ENCODE data around the gene FGF11. TPM values are rescaled to one million over a fixed set of nuclear protein-coding genes. Genes with fewer than 3 reads are reported as not detected.

The FGF11 gene
- total and polyA plus RNA-seq, 12 donors: 10.2 to 76.7 (median 22.2) TPM

GRCh38 chr17:7490144-7490543 lies 50.8 kb downstream of the FGF11 start:
- H3K4me3 ChIP-seq: no peak overlapping the region
- no peak overlapping the region for H3K27ac ChIP-seq
- no peak for DNase-seq
- peaks cover 33 to 52% of the 10 kb centered on the region in 2 donors for H3K4me1 ChIP-seq (replicated peaks in 1 of 2)
- H3K9me3 ChIP-seq (replicated peaks in 1 of 3): no peaks in the 10 kb centered on the region
- no peaks in the 10 kb centered on the region for H3K36me3 ChIP-seq (replicated peaks in 1 of 2)
- WGBS, 4 donors: 69 to 72% (median 71%) methylated on average over 8 of the region's 8 CpGs
- TF ChIP-seq POLR2A (IDR thresholded peaks at IDR 0.05): no peak
- no peak for TF ChIP-seq CTCF (IDR thresholded peaks at IDR 0.05)
- intact Hi-C loops (cut with DNase I): no loop called here
- H3K27me3 ChIP-seq: no peaks in the 10 kb centered on the region

GRCh38 chr17:7491583-7491982 lies 52.3 kb downstream of the FGF11 start:
- Histone ChIP-seq H3K36me3 (replicated peaks in 1 of 2) (peaks cover 0 to 9% of the 10 kb centered on the region in 2 donors), H3K27ac (no peak overlapping the region), H3K4me3 (no peak overlapping the region), H3K9me3 (replicated peaks in 1 of 3) (no peaks in the 10 kb centered on the region), H3K4me1 (replicated peaks in 1 of 2) (peaks cover 19 to 38% of the 10 kb centered on the region in 2 donors), H3K27me3 (no peaks in the 10 kb centered on the region)
- TF ChIP-seq CTCF (IDR thresholded peaks at IDR 0.05): no peak
- no peak for TF ChIP-seq POLR2A (IDR thresholded peaks at IDR 0.05)
- intact Hi-C loops (cut with DNase I): no loop called here
- no peak for DNase-seq
- WGBS, 4 donors: 90 to 100% (median 92%) methylated on average over 1 of the region's 1 CpG

GRCh38 chr17:7493941-7494340 lies 54.6 kb downstream of the FGF11 start:
- Histone ChIP-seq H3K27ac (no peak overlapping the region), H3K4me1 (replicated peaks in 1 of 2) (peaks cover 4 to 20% of the 10 kb centered on the region in 2 donors), H3K36me3 (replicated peaks in 1 of 2) (peaks cover 0 to 33% of the 10 kb centered on the region in 2 donors), H3K27me3 (no peaks in the 10 kb centered on the region), H3K9me3 (replicated peaks in 1 of 3) (no peaks in the 10 kb centered on the region), H3K4me3 (no peak overlapping the region)
- DNase-seq: no peak
- WGBS, 4 donors: 83 to 97% (median 91%) methylated on average over 3 of the region's 3 CpGs
- TF ChIP-seq CTCF (IDR thresholded peaks at IDR 0.05) (no peak), POLR2A (IDR thresholded peaks at IDR 0.05) (no peak)
- intact Hi-C loops (cut with DNase I): no loop called here

Other genes starting within 250 kb of the FGF11 start
Only the 30 nearest of the 40 such genes appear.
- 100 to 1,000 TPM in 5 of 9 donors, 10 to 100 TPM in 4; 30.3 to 144 (median 125) TPM for gene CTDNEP1, start 187.8 kb upstream of the FGF11 start, total RNA-seq
- gene CTDNEP1, start 187.8 kb upstream of the FGF11 start, polyA plus RNA-seq: 100 to 1,000 TPM in 1 of 3 donors, 10 to 100 TPM in 2; 67.9 to 177 (median 84.4) TPM
- 10 to 100 TPM; 28.0 to 82.7 (median 58.8) TPM for gene ELP5, start 187.3 kb upstream of the FGF11 start, total RNA-seq
- 10 to 100 TPM; 39.0 to 96.5 (median 77.4) TPM for gene ELP5, start 187.3 kb upstream of the FGF11 start, polyA plus RNA-seq
- gene CLDN7, start 177.0 kb upstream of the FGF11 start, total RNA-seq: 10 to 100 TPM in 4 of 9 donors, 1 to 10 TPM in 5; 2.0 to 35.6 (median 7.0) TPM
- 1 to 10 TPM; 1.6 to 9.7 (median 5.3) TPM for gene CLDN7, start 177.0 kb upstream of the FGF11 start, polyA plus RNA-seq
- 10 to 100 TPM in 4 of 9 donors, 1 to 10 TPM in 5; 1.8 to 30.0 (median 7.8) TPM for gene SLC2A4, start 157.8 kb upstream of the FGF11 start, total RNA-seq
- gene SLC2A4, start 157.8 kb upstream of the FGF11 start, polyA plus RNA-seq: 10 to 100 TPM in 1 of 3 donors, 1 to 10 TPM in 1, under 1 TPM in 1; 0.75 to 12.7 (median 5.6) TPM
- under 1 TPM in 4 of 9 donors, not detected in 5; 0.06 to 0.28 (median 0.09) TPM for gene YBX2, start 144.9 kb upstream of the FGF11 start, total RNA-seq
- gene YBX2, start 144.9 kb upstream of the FGF11 start, polyA plus RNA-seq: 1 to 10 TPM in 1 of 3 donors, under 1 TPM in 1, not detected in 1; 0.88 to 1.4 TPM
- gene EIF5A, start 131.9 kb upstream of the FGF11 start, total RNA-seq: 100 to 1,000 TPM; 110 to 666 (median 262) TPM
- 100 to 1,000 TPM; 469 to 594 (median 589) TPM for gene EIF5A, start 131.9 kb upstream of the FGF11 start, polyA plus RNA-seq
- 100 to 1,000 TPM in 5 of 9 donors, 10 to 100 TPM in 4; 69.1 to 124 (median 100) TPM for gene GPS2, start 124.2 kb upstream of the FGF11 start, total RNA-seq
- 100 to 1,000 TPM; 167 to 196 (median 191) TPM for gene GPS2, start 124.2 kb upstream of the FGF11 start, polyA plus RNA-seq
- gene NEURL4, start 110.2 kb upstream of the FGF11 start, total RNA-seq: 10 to 100 TPM; 10.4 to 46.9 (median 25.0) TPM
- 100 to 1,000 TPM in 1 of 3 donors, 10 to 100 TPM in 1, 1 to 10 TPM in 1; 8.7 to 111 (median 45.5) TPM for gene NEURL4, start 110.2 kb upstream of the FGF11 start, polyA plus RNA-seq
- gene ACAP1, start 103.0 kb upstream of the FGF11 start, total RNA-seq: 10 to 100 TPM in 4 of 9 donors, 1 to 10 TPM in 5; 2.9 to 54.7 (median 9.7) TPM
- 10 to 100 TPM in 2 of 3 donors, 1 to 10 TPM in 1; 2.1 to 54.1 (median 21.9) TPM for gene ACAP1, start 103.0 kb upstream of the FGF11 start, polyA plus RNA-seq
- 10 to 100 TPM in 6 of 9 donors, 1 to 10 TPM in 3; 6.8 to 13.8 (median 11.5) TPM for gene KCTD11, start 87.3 kb upstream of the FGF11 start, total RNA-seq
- gene KCTD11, start 87.3 kb upstream of the FGF11 start, polyA plus RNA-seq: 1 to 10 TPM; 5.2 to 10.0 (median 7.1) TPM
- gene TMEM95, start 84.4 kb upstream of the FGF11 start, total RNA-seq: not detected
- not detected for gene TMEM95, start 84.4 kb upstream of the FGF11 start, polyA plus RNA-seq
- 1 to 10 TPM in 7 of 9 donors, under 1 TPM in 2; 0.06 to 8.7 (median 2.1) TPM for gene TNK1, start 58.4 kb upstream of the FGF11 start, total RNA-seq
- gene TNK1, start 58.4 kb upstream of the FGF11 start, polyA plus RNA-seq: 1 to 10 TPM in 2 of 3 donors, under 1 TPM in 1; 0.13 to 3.9 (median 1.6) TPM
- 10 to 100 TPM in 8 of 9 donors, 1 to 10 TPM in 1; 7.7 to 34.5 (median 27.0) TPM for gene PLSCR3, start 45.0 kb upstream of the FGF11 start, total RNA-seq
- gene PLSCR3, start 45.0 kb upstream of the FGF11 start, polyA plus RNA-seq: 10 to 100 TPM; 13.2 to 42.5 (median 32.9) TPM
- 100 to 1,000 TPM in 3 of 9 donors, 10 to 100 TPM in 6; 52.9 to 205 (median 92.4) TPM for gene TMEM256, start 35.4 kb upstream of the FGF11 start, total RNA-seq
- 100 to 1,000 TPM in 2 of 3 donors, 10 to 100 TPM in 1; 48.5 to 334 (median 254) TPM for gene TMEM256, start 35.4 kb upstream of the FGF11 start, polyA plus RNA-seq
- gene NLGN2, start 31.7 kb upstream of the FGF11 start, total RNA-seq: 10 to 100 TPM in 6 of 9 donors, 1 to 10 TPM in 3; 2.8 to 34.8 (median 14.4) TPM
- gene NLGN2, start 31.7 kb upstream of the FGF11 start, polyA plus RNA-seq: 10 to 100 TPM in 2 of 3 donors, 1 to 10 TPM in 1; 7.7 to 44.6 (median 28.1) TPM
- gene SPEM1, start 19.2 kb upstream of the FGF11 start, total RNA-seq: not detected
- not detected for gene SPEM1, start 19.2 kb upstream of the FGF11 start, polyA plus RNA-seq
- gene SPEM2, start 13.9 kb upstream of the FGF11 start, total RNA-seq: not detected
- gene SPEM2, start 13.9 kb upstream of the FGF11 start, polyA plus RNA-seq: not detected
- not detected for gene SPEM3, start 10.7 kb upstream of the FGF11 start, total RNA-seq
- not detected for gene SPEM3, start 10.7 kb upstream of the FGF11 start, polyA plus RNA-seq
- 10 to 100 TPM in 4 of 9 donors, 1 to 10 TPM in 5; 5.7 to 26.6 (median 8.8) TPM for gene TMEM102, start 4.1 kb upstream of the FGF11 start, total RNA-seq
- 1 to 10 TPM; 2.1 to 8.7 (median 6.6) TPM for gene TMEM102, start 4.1 kb upstream of the FGF11 start, polyA plus RNA-seq
- 10 to 100 TPM; 18.7 to 56.3 (median 37.9) TPM for gene CHRNB1, start 5.5 kb downstream of the FGF11 start, total RNA-seq
- gene CHRNB1, start 5.5 kb downstream of the FGF11 start, polyA plus RNA-seq: 10 to 100 TPM; 32.2 to 40.8 (median 32.9) TPM
- gene ZBTB4, start 40.1 kb downstream of the FGF11 start, total RNA-seq: 100 to 1,000 TPM in 1 of 9 donors, 10 to 100 TPM in 8; 16.6 to 111 (median 75.3) TPM
- gene ZBTB4, start 40.1 kb downstream of the FGF11 start, polyA plus RNA-seq: 10 to 100 TPM; 30.0 to 59.6 (median 54.6) TPM
- not detected for gene SLC35G6, start 41.9 kb downstream of the FGF11 start, total RNA-seq
- under 1 TPM in 1 of 3 donors, not detected in 2; 0.24 TPM for gene SLC35G6, start 41.9 kb downstream of the FGF11 start, polyA plus RNA-seq
- 100 to 1,000 TPM in 5 of 9 donors, 10 to 100 TPM in 4; 34.9 to 172 (median 117) TPM for gene POLR2A, start 44.9 kb downstream of the FGF11 start, total RNA-seq
- 10 to 100 TPM; 19.3 to 80.4 (median 58.7) TPM for gene POLR2A, start 44.9 kb downstream of the FGF11 start, polyA plus RNA-seq
- gene TNFSF12, start 109.5 kb downstream of the FGF11 start, total RNA-seq: 100 to 1,000 TPM in 2 of 9 donors, 10 to 100 TPM in 6, 1 to 10 TPM in 1; 3.3 to 134 (median 52.8) TPM
- 10 to 100 TPM; 18.8 to 70.8 (median 65.6) TPM for gene TNFSF12, start 109.5 kb downstream of the FGF11 start, polyA plus RNA-seq
- gene TNFSF13, start 119.2 kb downstream of the FGF11 start, total RNA-seq: 10 to 100 TPM in 8 of 9 donors, under 1 TPM in 1; 1.00 to 75.2 (median 43.7) TPM
- gene TNFSF13, start 119.2 kb downstream of the FGF11 start, polyA plus RNA-seq: 10 to 100 TPM; 19.4 to 39.1 (median 25.2) TPM
- gene SENP3, start 122.4 kb downstream of the FGF11 start, total RNA-seq: 10 to 100 TPM; 28.4 to 55.3 (median 44.2) TPM
- gene SENP3, start 122.4 kb downstream of the FGF11 start, polyA plus RNA-seq: 10 to 100 TPM; 29.0 to 72.4 (median 38.4) TPM
- gene CD68, start 140.1 kb downstream of the FGF11 start, total RNA-seq: 100 to 1,000 TPM in 6 of 9 donors, 10 to 100 TPM in 3; 19.4 to 177 (median 157) TPM
- gene CD68, start 140.1 kb downstream of the FGF11 start, polyA plus RNA-seq: 100 to 1,000 TPM in 2 of 3 donors, 10 to 100 TPM in 1; 32.3 to 207 (median 133) TPM
- gene MPDU1, start 144.3 kb downstream of the FGF11 start, total RNA-seq: 100 to 1,000 TPM in 6 of 9 donors, 10 to 100 TPM in 3; 65.9 to 267 (median 124) TPM
- gene MPDU1, start 144.3 kb downstream of the FGF11 start, polyA plus RNA-seq: 100 to 1,000 TPM in 1 of 3 donors, 10 to 100 TPM in 2; 70.1 to 200 (median 81.6) TPM
- gene SOX15, start 150.6 kb downstream of the FGF11 start, total RNA-seq: 1 to 10 TPM in 1 of 9 donors, under 1 TPM in 6, not detected in 2; 0.42 to 2.0 (median 0.92) TPM
- 1 to 10 TPM in 2 of 3 donors, under 1 TPM in 1; 0.29 to 2.4 (median 1.9) TPM for gene SOX15, start 150.6 kb downstream of the FGF11 start, polyA plus RNA-seq
- 10 to 100 TPM; 35.6 to 68.6 (median 45.5) TPM for gene FXR2, start 175.4 kb downstream of the FGF11 start, total RNA-seq
- gene FXR2, start 175.4 kb downstream of the FGF11 start, polyA plus RNA-seq: 10 to 100 TPM; 42.2 to 73.1 (median 42.4) TPM

All from adrenal gland (tissue), 12 donors.